GM10248 (cell line): ENCODE data around the gene FST.

Experiments
- CTCF ChIA-PET: fragments of 300-600 bp; sonication (Branson Sonifier 250); formaldehyde crosslinking; extraction: SDS; loops from one replicate; lab custom pipeline; 2021; ENCODE audit warnings: antibody characterized with exemption; lab: Yijun Ruan, JAX
- POLR2A ChIA-PET: fragments of 350-650 bp; sonication (Branson Sonifier 250); formaldehyde crosslinking; extraction: SDS; loops from one replicate; lab custom pipeline; 2020; ENCODE audit warnings: antibody characterized with exemption; lab: Yijun Ruan, JAX
- DNase-seq: peaks from one replicate; pipeline ENCODE4 v3.0.0; 2012; ENCODE audit errors: extremely low spot score
- TF ChIP-seq, protein P1 (sequence below): IDR thresholded peaks from 2 replicates; pipeline ENCODE4 v1.5.1; 2012; ENCODE audit warnings: mild to moderate bottlenecking, low read depth; ENCODE audit errors: extremely low read depth, missing control alignments, control extremely low read depth

FST gene, protein sequence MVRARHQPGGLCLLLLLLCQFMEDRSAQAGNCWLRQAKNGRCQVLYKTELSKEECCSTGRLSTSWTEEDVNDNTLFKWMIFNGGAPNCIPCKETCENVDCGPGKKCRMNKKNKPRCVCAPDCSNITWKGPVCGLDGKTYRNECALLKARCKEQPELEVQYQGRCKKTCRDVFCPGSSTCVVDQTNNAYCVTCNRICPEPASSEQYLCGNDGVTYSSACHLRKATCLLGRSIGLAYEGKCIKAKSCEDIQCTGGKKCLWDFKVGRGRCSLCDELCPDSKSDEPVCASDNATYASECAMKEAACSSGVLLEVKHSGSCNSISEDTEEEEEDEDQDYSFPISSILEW

DNA sequence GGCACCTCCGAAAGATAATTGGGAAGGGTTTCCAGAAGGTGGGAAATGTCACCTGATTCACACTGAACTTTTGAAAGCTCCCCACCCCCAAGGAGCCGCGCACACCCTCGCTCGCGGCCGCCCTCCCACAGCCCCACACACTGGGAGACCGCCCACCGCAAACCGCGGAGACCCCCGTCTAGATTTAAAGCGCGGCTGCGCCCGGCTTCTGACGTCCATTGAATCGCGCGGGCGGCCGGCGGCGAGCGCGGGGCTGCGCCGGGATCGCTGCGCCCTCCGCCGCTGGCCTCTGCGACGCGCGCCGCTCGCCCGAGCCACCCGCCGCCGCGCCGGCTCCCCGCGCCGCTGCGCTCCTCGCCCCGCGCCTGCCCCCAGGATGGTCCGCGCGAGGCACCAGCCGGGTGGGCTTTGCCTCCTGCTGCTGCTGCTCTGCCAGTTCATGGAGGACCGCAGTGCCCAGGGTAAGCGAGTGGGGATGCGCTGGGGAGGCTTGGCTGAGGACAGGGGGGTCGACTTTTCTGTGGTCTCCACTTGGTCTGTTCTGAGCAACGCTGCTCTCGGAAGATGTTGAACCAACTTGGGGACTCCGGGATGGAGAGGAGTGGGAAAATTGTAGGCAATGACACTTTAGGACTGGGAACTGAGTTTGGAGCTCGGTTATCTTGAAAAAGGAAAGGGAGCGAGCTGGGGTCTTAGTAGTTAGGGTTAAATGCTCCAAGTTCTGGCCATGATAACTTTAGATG lies at the start of gene FST:
FST (plus strand) TSS at position 214 of the 743 bp plus-strand sequence; CDS start at position 377, 163 bp downstream.
- ChIA-PET CTCF (no interaction called here), POLR2A (no interaction called here)
- peak; percentile 38 for DNase-seq
- TF ChIP-seq, protein P1, sequence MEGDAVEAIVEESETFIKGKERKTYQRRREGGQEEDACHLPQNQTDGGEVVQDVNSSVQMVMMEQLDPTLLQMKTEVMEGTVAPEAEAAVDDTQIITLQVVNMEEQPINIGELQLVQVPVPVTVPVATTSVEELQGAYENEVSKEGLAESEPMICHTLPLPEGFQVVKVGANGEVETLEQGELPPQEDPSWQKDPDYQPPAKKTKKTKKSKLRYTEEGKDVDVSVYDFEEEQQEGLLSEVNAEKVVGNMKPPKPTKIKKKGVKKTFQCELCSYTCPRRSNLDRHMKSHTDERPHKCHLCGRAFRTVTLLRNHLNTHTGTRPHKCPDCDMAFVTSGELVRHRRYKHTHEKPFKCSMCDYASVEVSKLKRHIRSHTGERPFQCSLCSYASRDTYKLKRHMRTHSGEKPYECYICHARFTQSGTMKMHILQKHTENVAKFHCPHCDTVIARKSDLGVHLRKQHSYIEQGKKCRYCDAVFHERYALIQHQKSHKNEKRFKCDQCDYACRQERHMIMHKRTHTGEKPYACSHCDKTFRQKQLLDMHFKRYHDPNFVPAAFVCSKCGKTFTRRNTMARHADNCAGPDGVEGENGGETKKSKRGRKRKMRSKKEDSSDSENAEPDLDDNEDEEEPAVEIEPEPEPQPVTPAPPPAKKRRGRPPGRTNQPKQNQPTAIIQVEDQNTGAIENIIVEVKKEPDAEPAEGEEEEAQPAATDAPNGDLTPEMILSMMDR: no peak

DNA sequence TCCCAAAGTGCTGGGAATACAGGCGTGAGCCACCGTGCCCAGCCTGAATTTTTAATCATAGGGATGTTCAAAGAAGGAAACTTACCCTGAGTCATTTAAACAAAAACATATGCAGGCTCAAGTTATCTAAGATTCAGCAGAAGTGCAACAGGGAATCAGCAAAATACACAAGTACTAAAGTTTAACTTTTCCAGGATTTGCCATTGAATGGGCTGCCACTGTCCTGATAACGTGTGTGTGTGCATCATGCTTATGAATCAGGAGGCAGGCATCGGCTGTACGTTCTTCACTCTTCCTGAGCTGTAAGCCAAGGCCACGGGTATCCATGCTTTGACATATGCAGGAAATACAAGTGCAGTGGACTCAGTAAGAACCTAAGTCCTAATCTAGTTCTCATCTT lies 48.8 kb upstream of the FST start:
- TF ChIP-seq, protein P1: no peak
- ChIA-PET CTCF (no interaction called here), POLR2A (no interaction called here)
- no peak for DNase-seq

DNA sequence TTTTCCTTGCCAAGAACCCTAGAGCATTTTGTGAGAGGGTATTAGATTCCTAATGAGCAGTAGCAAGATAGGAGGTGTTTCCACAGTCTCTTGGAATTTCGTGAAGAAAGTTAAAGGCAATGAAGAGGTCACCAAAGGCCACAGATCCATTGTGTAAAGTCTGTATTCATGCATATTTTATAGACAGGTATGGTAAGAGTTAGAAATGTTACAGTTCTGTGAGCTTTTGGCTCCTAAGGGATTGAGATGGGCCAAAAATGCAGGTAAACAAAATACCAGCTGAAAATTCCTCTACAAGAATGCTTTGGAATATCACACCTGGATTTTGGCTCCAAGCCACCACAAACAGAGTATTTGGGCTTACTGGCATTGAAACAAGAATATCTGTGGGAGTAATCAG lies 47.4 kb upstream of the FST start:
- DNase-seq: no peak
- ChIA-PET POLR2A (no interaction called here), CTCF (interaction anchor here (1.3 kb wide), 1 partner anchor 796 kb away, joined by 3 read pairs; no protein-coding TSS in a partner anchor)

DNA sequence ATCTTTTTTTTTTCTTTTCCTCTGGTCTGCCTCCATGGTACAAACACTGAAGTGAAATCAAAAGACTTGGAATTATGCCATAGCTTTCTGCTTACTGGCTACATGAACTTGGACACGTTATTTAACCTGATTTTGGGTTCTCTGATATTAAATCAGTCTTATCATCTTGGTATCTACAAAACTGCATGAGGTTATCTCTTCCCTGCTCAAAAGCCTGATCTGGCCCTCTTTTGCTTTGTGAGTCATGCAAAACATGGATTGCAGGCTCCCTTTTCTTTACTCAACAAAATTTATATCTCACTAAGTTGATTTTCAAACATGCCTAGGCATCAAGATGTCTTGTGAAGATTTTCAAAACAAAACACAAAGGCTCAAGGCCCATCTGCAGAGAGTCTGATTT lies 45.9 kb upstream of the FST start:
- no peak for DNase-seq
- ChIA-PET CTCF (interaction anchor here (1.7 kb wide), 1 partner anchor 12 kb away, joined by 6 read pairs; no protein-coding TSS in a partner anchor), POLR2A (no interaction called here)
- TF ChIP-seq, protein P1: no peak

More for the DNA sequence above, 47.4 kb upstream of the FST start:
- TF ChIP-seq, protein P1: no peak

DNA sequence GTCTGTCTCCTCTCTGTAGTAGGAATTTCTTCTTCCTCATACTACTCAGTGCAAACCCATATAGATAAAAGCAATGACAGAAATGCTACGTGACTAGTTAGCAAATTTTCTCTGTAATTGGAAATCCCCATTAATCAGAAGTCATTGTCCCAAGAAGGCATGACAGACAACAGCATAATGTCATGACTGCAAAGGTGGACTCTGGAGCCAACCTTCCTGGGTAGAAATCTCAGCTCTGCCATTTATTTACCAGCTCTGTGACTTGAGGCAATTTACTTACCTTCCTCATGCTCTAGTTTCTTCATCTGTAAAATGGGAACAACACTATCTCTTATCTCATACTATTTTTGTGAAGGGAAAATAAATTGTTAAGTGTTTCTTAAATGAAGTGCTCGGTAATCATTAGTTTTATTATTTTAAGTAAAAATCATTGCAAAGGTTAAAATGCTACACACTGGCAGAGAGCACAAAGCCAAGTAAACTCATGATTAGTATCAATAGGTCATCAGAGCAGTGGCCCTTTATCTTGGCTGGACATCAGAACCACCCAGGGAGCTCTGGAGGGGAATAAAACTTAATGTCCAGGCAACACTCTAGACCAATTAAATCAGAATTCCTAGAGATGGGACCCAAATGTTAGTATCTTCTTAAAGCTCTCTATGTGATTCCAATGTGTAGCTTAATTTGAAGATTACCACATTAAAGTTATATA lies 43.8 kb upstream of the FST start:
- CTCF ChIA-PET: no interaction called here
- POLR2A ChIA-PET: no interaction called here
- DNase-seq: no peak
- TF ChIP-seq, protein P1: no peak

DNA sequence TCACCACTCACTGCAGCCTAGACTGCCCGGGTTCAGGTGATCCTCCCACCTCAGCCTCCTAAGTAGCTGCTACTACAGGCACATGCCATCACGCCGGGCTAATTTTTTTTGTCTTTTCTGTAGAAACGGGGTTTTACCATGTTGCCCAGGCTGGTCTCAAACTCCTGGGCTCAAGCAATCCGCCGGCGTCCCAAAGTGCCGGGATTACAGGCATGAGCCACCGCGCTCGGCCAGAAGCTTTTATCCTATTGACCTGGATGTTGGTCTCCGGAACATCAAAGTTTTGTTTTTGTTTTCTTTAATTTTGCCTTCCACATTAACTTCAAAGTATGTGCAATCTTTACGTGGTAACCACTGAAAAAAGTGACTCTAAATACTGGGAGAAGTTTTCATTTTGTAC lies 42.4 kb upstream of the FST start:
- DNase-seq: no peak
- CTCF ChIA-PET: interaction anchor here (1.0 to 1.6 kb wide), 2 partner anchors 8 to 12 kb away, joined by 3 read pairs; no protein-coding TSS in a partner anchor
- TF ChIP-seq, protein P1: no peak
- POLR2A ChIA-PET: no interaction called here
